Islet of Langerhans (tissue), 1 donor: Measurements from ENCODE around the gene SHLD1.

Experiments used
- FAIRE-seq: peaks from one replicate; lab custom pipeline; 2011; peaks lifted over from hg19 to GRCh38; lab: Jason Lieb, UNC

SHLD1 gene

DNA sequence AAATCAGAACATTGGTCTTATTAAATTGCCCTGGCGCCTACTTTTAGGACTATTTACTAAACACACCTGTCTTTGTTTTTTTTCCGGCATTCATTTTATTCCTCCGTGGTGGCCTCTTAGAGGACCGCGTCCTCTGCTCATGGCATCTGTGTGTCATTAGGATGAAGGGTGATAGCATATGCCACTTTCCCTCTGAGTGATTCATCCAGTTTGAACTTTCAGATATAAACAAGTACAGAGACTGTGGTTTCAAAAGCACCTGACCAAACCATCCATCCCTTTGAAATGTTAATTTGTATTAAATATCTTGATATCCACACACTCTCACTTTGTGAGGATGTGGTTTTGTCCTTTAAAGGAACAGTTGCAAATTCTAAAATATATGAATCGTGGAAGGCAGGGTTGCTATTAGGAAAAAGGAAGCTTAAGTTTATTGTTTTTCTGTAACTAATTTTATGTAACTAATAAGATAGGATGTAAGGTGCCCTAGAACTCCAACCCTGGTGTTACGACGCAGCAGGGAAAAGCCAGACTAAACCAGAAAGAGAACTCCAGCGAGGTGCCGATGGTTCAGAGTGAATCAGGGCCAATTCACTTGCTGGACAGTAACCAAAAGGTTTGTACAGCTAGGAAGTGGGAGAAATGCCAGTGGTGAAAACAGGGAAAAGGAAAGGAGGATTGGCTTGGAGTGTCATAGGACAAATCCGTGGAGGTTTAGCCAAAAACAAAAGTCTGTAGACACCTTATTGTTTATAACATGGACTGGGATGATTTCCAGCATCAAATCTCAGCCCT, 98.7 kb downstream of the SHLD1 start:
- FAIRE-seq = peak; percentile 79

DNA sequence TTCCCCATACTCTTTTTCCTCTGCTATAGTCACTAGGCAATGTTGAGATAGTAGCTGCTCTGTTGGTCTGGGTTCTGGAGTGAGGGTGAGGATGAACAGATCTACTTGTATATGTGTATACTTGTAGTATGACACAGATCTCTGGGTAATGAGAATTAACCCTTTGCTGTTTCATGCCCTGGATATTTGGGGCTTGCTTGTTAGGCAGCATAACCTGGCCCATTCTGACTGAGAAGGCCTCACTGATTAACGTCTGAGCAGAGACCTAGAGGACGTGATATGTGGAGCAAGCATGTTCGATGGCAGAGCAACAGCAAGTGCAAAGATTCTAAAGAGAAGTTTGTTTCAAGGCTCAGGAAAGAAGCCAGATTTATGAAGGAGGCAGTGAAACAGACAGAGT, 105.7 kb downstream of the SHLD1 start:
- no peak for FAIRE-seq

DNA sequence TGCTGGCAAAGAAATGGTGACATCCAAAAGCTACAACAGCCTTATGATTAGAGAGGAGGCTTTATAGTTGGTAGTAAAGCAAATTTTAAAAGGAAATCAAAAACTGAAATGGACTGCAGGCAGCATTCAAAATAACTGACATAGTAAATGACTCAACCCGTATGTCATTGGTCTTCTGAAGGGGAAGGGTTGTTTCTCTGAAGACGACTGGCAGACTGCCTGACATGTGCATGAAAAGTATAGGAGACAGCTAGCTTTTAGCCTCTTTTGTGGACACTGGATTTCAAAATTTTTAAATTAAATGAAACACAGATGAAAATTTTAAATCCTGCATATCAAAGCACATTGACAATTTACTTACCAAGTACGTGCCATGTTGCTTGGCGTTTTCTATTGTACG, 109.4 kb downstream of the SHLD1 start:
- FAIRE-seq = no peak

DNA sequence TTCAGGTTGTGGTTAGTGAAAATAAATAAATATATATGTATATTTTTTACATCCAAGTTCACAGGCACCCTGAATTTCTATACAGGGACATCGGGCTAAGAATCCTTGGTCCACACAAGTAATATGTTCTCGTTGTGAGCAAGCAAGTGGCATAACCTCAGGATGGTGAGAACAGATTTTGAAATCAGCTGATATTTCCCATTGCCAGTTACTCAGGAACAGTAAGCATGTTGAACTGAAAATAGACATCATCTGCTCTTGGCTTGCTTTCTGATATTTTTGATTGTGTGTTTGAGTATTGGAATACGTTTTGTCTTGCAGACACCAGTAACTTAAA, 112.5 kb downstream of the SHLD1 start:
- FAIRE-seq = no peak

DNA sequence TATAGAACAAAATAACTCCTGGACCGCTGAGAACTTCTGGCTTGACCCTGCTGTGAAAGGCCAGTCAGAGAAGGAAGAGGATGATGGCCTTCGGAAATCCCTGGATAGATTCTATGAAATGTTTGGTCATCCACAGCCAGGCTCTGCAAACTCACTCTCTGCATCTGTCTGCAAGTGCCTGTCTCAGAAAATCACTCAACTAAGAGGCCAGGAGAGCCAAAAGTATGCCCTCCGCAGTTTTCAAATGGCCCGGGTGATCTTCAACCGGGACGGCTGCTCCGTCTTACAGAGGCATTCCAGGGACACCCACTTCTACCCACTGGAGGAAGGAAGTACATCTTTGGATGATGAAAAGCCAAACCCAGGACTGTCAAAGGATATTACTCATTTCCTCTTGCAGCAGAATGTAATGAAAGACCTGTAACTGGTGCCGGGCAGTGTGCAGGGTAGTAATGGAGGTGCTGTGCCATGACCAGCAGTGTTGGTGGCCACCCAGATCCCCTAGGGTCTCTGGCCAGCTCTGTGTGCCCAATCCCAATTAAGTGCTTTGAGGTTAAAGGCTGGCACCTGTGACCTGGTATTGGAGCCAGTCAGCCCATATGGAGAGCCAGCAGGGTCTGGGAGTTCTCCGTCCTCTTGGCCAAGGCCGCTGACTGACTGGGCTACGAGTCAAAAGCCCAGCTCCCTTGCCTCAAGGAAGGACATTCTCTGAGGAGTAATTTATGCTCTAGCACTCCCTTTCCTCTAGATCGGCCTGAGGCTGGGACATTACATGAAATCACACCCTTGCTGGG, 113.0 kb downstream of the SHLD1 start:
- no peak for FAIRE-seq

DNA sequence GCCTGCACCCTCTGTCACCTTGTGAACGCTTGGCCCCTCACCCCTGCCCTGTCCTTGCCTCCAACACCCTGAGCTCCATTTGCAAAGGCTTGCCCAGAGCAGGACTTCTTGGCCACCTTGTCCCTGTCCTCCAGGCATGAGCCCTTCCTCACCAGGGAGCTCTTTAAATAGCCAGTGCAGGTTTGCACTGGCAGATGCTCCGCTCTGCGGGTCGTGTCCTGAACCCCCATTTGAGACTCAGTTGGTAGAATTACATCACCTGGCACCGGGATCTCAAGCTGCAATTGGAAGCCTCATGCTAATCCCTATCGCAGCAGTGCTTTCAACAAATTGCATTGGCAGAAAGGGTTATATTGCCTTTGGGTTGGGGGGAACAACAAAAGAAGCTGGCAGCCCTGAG, 114.2 kb downstream of the SHLD1 start:
- FAIRE-seq = no peak

DNA sequence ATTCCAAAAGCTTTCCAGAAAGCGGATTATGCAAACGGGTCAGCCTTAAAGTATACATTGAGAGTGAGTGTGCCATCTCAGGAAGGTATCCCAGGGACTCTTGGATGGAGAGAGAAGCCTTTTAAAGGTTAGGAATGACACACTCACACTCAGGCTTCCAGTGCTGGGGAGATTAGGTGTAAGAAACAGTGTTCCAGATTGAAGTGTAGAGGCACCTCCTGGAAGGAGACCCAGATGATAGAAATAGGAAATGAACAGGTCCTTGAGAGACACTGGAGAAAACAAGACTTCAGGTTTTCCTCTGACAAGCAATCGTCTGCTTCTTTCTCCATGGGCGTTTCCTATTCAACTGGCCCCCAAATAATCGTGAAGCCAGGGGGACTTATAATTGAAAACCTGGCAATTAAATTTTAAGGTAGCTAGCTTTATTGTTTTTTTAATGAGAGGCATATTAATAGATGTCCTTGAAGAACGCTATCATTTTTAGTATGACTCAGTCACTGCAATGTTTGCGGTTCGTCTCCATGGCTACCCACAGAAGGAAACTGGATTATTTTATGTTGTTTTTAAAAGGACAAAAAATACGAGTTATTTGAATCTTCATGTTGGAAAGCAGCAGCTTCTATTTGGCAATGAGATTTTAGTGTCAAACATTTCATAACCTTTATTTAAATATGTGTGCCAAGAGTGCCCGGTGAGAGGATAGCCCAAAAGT, 114.8 kb downstream of the SHLD1 start:
- peak; percentile 99 for FAIRE-seq

DNA sequence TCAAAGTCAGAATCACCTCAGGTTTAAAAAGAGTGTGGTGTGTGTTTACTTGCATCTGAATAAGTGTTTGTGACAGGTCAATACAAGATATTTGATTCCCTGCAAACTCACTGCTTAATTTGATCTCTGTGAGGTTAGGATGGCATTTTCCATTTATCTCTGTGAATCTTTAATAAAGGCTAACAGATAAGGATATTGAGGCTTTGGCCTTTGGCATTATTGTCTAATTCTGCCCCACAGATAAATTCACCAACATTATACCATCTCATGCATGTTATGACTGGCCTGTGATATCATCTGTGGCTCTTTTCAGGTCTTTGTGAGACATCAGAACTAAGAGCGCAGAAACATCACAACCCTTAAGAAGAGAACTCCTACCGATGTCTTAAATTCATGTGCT, 115.4 kb downstream of the SHLD1 start:
- FAIRE-seq = peak; percentile 17

DNA sequence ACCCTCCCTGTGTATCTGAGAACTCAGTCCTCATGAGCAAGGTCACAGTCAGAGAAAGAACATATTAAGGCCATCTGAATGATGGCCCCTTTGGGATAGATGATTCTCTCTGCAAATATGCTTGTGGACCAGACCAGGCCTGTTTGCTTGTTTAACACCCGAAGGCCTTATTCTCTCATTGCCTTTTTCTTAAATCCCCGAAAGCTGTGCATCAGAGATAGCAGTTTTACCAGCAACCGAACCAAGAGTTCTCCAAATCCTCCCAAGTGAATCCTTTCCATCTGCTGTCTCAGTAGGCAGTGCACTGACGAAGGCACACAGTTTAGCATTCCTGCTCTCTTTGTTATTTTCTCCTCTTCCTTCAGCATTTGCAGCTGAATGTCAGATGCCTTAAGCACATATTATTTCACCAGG, 120.4 kb downstream of the SHLD1 start:
- no peak for FAIRE-seq

DNA sequence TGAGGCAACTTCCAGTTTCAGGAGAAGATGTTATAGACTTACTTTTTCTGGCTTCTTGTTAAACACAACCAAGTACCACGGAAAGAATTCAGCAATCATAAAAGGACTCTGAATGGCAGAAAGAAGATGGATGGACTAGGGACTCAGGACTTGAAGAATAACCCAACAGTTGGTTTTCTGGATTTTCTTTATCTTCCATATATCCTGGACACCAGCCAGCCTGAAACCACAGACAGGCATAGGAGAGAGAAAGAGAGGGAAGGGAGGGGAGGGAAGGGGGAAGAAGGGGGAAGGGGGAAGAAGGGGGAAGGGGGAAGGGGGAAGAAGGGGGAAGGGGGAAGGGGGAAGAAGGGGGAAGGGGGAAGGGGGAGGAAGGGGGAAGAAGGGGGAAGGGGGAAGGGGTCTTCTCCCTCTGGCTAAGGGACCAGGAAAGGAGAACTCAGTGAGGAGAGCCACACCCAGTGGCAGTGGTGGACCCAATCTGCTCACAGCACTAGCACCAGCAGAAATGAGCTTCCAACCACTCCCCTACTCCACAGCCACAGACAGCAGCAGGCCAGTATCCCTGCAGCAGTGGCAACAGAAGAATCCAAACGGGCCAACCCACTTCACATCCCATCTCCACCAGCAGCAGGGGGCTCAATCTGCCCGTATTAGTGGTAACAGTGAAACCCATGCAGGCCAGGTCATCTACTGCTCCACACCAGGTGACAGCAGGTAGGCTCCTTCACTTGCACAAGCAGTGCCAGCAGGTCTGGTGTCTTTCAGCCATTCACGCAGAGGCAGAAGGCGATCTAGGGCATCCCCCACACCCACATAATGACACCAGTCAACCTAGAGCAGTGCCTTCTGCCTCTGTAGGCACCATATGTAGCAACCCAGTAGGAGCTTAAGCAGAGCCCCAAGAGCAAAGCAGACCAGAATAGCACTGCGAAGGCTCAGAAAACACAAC, 121.5 kb downstream of the SHLD1 start:
- FAIRE-seq = no peak

DNA sequence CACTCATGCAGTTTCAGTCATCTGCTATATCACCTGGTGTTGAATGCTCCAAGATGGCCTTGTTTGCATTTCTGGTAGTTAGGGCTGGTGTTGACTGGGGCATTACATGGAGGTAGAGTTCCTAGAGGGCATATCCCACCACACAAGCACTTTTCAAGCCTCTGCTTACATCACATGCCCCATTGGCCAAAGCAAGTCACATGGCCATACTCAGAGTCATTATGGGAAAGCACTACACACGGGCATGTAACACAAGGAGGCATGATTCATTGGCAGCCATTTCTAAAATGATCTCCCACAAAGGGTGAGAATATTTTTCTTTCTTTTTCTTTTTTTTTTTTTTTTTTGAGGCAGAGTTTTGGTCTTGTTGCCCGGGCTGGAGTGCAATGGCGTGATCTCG, 126.9 kb downstream of the SHLD1 start:
- no peak for FAIRE-seq

DNA sequence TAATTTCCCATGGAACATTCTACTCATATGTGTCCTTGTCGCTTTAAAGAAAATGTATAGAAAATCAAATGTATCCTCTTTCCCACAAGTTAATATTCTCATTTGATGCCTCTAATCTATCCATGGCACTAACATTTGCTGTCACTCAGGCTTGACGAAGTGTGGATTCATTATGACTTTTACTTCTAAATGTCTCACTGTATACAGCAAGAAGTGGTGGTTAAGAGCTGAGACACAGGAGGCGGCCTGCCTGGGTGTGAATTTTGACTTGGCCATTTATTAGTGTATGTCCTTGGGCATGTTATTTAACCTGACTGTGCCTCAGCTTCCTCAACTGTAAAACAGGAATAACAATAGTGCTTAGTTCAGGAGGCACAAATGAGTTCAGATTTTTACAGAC, 130.1 kb downstream of the SHLD1 start:
- FAIRE-seq = no peak

DNA sequence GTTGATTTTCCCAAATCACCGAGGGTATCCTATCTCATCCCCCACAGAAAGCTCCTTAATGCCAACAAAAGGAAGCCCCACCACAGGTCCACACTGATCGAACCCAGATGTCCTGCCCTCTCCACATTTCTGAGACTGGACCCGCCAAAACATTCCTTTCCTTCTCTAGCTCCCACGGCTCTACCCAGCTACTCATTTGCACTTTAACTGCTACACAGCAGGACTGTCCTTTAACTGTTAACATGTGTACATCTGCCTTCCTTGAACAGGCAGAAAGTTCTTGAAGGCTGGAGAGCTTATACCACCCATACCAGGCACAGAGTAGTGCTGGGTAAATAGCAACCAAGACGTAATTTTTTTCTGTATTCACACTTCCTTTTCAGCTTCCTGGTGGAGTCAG, 131.5 kb downstream of the SHLD1 start:
- FAIRE-seq = no peak

DNA sequence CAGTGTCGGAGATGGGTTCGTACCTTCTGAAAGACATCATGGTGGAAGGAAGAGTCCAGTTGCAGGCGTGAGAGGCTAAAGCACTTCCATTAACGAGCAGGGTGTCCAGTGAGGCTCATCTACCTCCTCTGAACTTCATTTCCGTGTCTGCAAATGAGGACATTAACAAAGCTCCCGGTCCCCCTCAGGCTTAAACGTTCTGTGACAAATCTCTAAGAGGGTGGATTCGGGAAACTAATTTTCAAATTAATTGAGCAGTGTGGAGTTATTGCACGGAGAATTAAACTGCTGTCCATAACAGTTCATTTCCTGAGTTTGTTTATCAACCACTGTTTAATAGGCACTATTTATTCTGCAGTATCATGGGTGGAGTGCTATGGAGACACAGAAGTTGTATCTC, 132.0 kb downstream of the SHLD1 start:
- FAIRE-seq = no peak

DNA sequence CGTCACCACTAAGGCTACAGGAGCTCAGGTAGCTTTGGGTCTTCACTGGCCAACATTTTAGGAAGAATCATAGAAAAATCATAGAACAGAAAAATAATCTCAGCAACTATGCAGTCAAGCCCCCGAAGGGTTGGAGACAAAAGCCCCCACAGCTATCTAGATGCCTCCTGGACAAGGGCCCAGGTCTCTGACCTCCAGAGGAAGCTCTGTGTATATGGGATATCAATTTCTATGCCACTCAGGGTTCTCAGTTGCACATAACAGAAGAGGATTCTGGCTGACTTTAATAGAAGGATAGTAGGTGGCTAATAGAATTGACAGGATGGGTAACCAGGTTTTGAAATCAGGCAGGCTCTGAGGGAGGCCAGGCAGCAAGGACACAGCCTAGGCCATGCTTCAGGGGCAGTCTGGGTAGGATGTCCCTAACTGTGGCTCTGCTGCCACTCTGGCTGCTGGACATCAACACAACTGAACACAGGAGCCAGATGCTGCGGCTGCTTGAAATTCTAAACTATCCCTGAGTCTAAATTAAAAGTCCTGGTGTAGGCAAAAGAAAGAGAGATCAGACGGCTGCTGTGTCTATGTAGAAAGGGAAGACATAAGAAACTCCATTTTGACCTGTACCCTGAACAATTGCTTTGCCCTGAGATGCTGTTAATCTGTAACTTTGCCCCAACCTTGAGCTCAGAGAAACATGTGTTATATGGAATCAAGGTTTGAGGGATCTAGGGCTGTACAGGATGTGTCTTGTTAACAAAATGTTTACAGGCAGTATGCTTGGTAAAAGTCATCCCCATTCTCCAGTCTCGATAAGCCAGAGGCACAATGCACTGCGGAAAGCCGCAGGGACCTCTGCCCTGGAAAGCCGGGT, 134.5 kb downstream of the SHLD1 start:
- FAIRE-seq = no peak

DNA sequence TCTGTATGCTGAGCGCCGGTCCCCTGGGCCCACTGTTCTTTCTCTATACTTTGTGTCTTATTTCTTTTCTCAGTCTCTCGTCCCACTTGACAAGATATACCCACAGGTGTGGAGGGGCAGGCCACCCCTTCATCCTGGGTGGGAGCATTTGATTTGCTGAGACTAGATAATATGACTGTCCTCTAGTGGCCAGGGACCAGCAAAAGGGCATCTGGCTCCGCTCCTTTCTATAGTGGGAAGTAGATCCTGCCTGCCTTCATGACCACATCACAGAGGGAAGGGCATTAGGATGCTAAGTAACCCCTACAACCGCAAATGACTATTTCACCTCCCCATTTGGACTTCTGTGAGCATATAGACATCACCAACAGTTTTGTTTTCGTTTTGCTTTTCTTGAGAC, 135.7 kb downstream of the SHLD1 start:
- no peak for FAIRE-seq

DNA sequence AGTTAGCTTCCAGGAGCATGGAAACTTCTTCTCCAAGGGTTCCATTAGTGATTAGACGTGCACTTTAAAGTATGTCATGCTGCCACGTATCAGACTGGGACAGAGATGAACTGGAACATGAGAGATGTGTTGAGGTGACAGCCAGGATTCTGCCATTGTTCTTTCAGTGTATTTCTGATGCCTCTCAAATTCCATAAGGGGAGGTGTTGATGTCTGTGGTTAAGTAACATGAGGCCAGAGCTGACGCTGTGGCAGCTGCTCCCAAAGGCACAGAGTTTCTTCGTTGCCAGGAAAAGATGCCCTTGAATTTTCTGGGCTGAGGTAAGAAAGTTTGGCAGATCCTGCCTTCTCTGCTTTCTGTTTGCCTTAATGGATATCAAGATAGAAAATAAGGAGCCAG, 136.6 kb downstream of the SHLD1 start:
- no peak for FAIRE-seq

DNA sequence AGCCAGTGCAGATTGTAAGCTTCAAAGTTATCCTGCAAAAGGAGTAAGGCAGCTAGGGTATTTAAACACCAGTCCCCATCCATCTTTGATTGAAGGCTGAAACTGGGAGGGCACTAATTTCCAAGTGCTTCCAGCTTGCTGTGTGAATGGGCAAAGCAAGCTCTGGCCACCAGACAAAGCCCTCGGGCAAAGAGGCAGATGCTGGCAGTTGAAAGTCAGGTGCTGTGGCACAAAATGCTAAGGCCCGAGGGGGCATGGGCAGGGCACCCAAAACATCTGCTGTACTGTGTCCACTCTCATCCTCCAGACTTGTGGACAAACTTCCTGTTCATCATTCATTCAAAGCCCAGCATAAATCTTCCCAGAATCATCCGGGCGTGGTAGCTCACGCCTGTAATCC, 137.2 kb downstream of the SHLD1 start:
- FAIRE-seq = no peak

DNA sequence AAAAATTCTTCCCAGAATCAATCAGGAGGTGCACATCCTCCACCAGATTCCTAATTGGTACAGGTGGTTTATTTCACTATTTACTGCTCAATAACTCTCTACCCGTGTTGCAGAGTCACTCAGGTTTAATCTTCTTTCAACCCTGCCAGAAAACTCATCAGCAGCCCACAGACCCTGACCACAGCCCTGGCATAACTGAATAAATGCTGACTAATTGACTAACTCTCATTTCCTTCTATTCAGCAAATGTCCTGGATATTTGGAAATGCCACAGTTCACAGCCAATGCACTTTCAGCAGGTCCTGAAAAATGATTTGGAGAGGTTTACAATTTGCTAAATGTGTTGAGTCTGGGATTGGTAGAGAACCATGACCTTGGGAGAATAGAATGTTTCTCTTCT, 137.8 kb downstream of the SHLD1 start:
- no peak for FAIRE-seq

DNA sequence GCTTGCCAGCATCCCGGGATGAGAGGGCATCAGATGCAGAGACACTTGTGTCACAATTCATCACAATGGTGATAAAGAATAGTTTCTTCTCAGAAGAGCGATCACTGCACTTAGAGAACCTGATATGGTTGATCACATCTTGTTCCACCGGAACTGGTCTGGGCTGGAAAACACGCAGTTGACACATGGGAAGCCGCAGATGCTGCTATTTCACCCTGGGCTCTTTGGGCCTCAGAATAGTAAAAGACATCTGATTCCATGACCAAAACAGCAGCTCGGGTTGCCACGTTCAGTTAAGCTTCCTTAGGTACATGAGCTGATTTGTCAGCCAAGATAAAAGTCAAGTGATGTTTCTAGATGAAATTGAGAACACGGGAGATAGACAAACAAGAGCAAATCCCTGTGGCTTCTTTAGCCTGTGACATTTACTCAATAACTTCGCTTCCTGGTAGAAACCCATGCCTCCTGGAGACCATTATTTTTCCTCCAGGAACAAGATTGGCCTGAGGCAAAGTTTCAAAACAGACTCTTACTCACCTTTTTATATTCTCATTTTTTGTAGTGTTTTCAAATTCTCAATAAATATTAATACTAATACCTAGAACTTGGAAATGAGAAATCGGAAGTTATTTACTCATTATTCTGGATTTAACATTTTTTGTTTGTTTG, 140.7 kb downstream of the SHLD1 start:
- no peak for FAIRE-seq

DNA sequence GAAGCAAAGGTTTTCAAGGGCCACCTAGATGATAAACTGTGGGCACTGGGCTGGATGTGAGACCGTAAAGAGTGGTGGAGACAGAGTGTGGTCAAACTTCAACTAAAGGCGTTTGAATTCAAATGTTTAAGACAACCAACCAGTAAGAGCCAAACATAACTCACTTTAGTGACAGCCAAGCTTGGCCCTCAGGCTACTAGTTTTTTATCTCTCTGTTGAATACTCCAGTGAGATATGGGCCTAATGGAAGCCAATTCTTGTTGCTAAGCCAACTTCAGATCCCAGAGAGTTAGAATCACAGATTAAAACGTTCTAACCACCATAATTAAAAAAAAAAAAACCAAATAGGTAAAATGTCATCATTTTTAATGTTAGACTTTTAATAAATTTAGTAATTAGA, 142.9 kb downstream of the SHLD1 start:
- no peak for FAIRE-seq
